ENCODE results near the gene FAM120A. TPM values are rescaled to one million over a fixed set of nuclear protein-coding genes. Genes with fewer than 3 reads are reported as not detected.

Gene FAM120A
- total RNA-seq, 2 donors from 2014 or later: 38.3 to 46.1 TPM

GRCh38 chr9:93500571-93501298 is 49.2 kb downstream of the FAM120A start:
- H3K4me3 Mint-ChIP-seq: no peak overlapping the region
- Histone ChIP-seq H3K4me1 (ENCODE audit: control insufficient read depth, insufficient read depth, low read length) (no peaks in the 10 kb centered on the region), H3K9me3 (ENCODE audit: control insufficient read depth, low read length) (no peaks in the 10 kb centered on the region), H3K27me3 (ENCODE audit: control insufficient read depth, insufficient read depth, low read length, poor library complexity, severe bottlenecking) (no peaks in the 10 kb centered on the region), H3K9ac (ENCODE audit: extremely low read depth, low read length, poor library complexity, severe bottlenecking) (no peak overlapping the region), H3K36me3 (ENCODE audit: control insufficient read depth, insufficient read depth, low read length) (peaks cover 78% of the 10 kb centered on the region), H3K4me3 (ENCODE audit: low read length) (no peak overlapping the region), H3K27ac (ENCODE audit: low read depth, low read length) (no peak overlapping the region)
- TF ChIP-seq, protein P1, sequence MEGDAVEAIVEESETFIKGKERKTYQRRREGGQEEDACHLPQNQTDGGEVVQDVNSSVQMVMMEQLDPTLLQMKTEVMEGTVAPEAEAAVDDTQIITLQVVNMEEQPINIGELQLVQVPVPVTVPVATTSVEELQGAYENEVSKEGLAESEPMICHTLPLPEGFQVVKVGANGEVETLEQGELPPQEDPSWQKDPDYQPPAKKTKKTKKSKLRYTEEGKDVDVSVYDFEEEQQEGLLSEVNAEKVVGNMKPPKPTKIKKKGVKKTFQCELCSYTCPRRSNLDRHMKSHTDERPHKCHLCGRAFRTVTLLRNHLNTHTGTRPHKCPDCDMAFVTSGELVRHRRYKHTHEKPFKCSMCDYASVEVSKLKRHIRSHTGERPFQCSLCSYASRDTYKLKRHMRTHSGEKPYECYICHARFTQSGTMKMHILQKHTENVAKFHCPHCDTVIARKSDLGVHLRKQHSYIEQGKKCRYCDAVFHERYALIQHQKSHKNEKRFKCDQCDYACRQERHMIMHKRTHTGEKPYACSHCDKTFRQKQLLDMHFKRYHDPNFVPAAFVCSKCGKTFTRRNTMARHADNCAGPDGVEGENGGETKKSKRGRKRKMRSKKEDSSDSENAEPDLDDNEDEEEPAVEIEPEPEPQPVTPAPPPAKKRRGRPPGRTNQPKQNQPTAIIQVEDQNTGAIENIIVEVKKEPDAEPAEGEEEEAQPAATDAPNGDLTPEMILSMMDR (conservative IDR thresholded peaks at IDR 0.05): no peak
- DNase-seq: no peak
- H3K36me3 Mint-ChIP-seq (ENCODE audit: low read depth): peaks cover 70% of the 10 kb centered on the region
- H3K9me3 Mint-ChIP-seq: no peaks in the 10 kb centered on the region
- no peak overlapping the region for H3K27ac Mint-ChIP-seq
- 94 to 96% methylated on average over 3 to 4 of the region's 4 CpGs for WGBS, 2 experiments (ENCODE audit: insufficient coverage in 1 of 2, insufficient read length in 1 of 2)
- H3K4me1 Mint-ChIP-seq: no peaks in the 10 kb centered on the region
- H3K27me3 Mint-ChIP-seq (ENCODE audit: insufficient read depth): no peaks in the 10 kb centered on the region

DNA sequence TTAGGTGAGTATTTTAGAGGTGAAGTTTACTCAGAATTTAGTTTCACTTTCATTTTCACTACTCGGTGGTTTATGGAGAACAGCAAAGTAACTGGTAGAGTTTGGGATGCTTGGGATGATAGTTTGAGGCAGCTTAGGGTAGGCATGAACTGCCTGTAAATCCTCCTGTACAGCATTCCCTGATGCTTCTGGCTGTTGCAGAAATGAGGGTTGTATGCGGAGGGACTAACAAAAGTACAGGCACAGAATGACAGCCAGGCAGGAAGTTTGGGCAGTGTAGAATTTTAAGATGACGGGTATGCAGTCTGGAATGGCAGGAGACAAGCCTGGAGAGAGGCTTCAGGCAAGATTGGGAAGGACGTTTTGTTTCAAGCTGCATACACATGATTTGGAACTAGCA is 49.9 kb downstream of the FAM120A start:
- H3K27ac ChIP-seq (ENCODE audit: low read depth, low read length): no peak overlapping the region
- no peak overlapping the region for H3K4me3 Mint-ChIP-seq
- no peaks in the 10 kb centered on the region for H3K9me3 Mint-ChIP-seq
- peaks cover 69% of the 10 kb centered on the region for H3K36me3 Mint-ChIP-seq (ENCODE audit: low read depth)
- 92 to 95% methylated on average over 2 to 4 of the region's 4 CpGs for WGBS, 2 experiments (ENCODE audit: insufficient coverage in 1 of 2, insufficient read length in 1 of 2)
- TF ChIP-seq, protein P1 (conservative IDR thresholded peaks at IDR 0.05): no peak
- no peaks in the 10 kb centered on the region for H3K9me3 ChIP-seq (ENCODE audit: control insufficient read depth, low read length)
- H3K9ac ChIP-seq (ENCODE audit: extremely low read depth, low read length, poor library complexity, severe bottlenecking): no peak overlapping the region
- H3K4me1 Mint-ChIP-seq: no peaks in the 10 kb centered on the region
- H3K4me1 ChIP-seq (ENCODE audit: control insufficient read depth, insufficient read depth, low read length): no peaks in the 10 kb centered on the region
- no peak overlapping the region for H3K4me3 ChIP-seq (ENCODE audit: low read length)
- no peak overlapping the region for H3K27ac Mint-ChIP-seq
- H3K27me3 ChIP-seq (ENCODE audit: control insufficient read depth, insufficient read depth, low read length, poor library complexity, severe bottlenecking): no peaks in the 10 kb centered on the region
- H3K27me3 Mint-ChIP-seq (ENCODE audit: insufficient read depth): no peaks in the 10 kb centered on the region
- no peak for DNase-seq
- peaks cover 72% of the 10 kb centered on the region for H3K36me3 ChIP-seq (ENCODE audit: control insufficient read depth, insufficient read depth, low read length)

DNA sequence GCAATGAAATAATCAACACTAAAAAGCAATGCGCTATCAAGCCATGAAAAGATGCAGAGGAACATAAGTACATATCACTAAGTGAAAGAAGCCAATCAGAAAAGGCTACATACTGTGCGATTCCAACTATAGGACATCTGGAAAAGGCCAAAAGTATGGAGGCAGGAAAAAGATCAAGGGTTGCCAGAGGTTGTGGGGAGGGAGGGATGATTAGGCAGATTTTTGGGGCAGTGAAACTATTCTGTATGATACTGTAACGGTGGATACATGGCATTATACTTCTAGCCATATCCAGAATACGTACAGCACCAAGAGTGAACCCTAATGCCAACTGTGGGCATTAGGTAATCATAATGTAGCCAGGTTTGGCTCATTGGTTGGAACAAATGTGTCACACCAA is 51.9 kb downstream of the FAM120A start:
- no peak overlapping the region for H3K4me3 ChIP-seq (ENCODE audit: low read length)
- no peaks in the 10 kb centered on the region for H3K9me3 ChIP-seq (ENCODE audit: control insufficient read depth, low read length)
- no peak overlapping the region for H3K27ac ChIP-seq (ENCODE audit: low read depth, low read length)
- Mint-ChIP-seq H3K9me3 (no peaks in the 10 kb centered on the region), H3K27me3 (ENCODE audit: insufficient read depth) (no peaks in the 10 kb centered on the region), H3K36me3 (ENCODE audit: low read depth) (peaks cover 58% of the 10 kb centered on the region), H3K4me3 (no peak overlapping the region), H3K27ac (no peak overlapping the region), H3K4me1 (peaks cover 3% of the 10 kb centered on the region)
- 95 to 100% methylated on average over 3 to 4 of the region's 4 CpGs for WGBS, 2 experiments (ENCODE audit: insufficient coverage in 1 of 2, insufficient read length in 1 of 2)
- TF ChIP-seq, protein P1 (conservative IDR thresholded peaks at IDR 0.05): no peak
- DNase-seq: no peak
- H3K4me1 ChIP-seq (ENCODE audit: control insufficient read depth, insufficient read depth, low read length): no peaks in the 10 kb centered on the region
- H3K36me3 ChIP-seq (ENCODE audit: control insufficient read depth, insufficient read depth, low read length): peaks cover 57% of the 10 kb centered on the region
- no peak overlapping the region for H3K9ac ChIP-seq (ENCODE audit: extremely low read depth, low read length, poor library complexity, severe bottlenecking)
- no peaks in the 10 kb centered on the region for H3K27me3 ChIP-seq (ENCODE audit: control insufficient read depth, insufficient read depth, low read length, poor library complexity, severe bottlenecking)

Measured in endodermal cell (in vitro differentiated cells).